ENCODE measurements around the gene CTPS1. TPM values are rescaled to one million over a fixed set of nuclear protein-coding genes. Genes with fewer than 3 reads are reported as not detected.

The CTPS1 gene
- total and polyA plus RNA-seq, 8 donors: 6.4 to 45.5 (median 23.1) TPM

GRCh38 chr1:41041614-41042270 lies 62.2 kb downstream of the CTPS1 start:
- H3K27ac ChIP-seq: no peak overlapping the region
- H3K36me3 ChIP-seq: peaks cover 16 to 96% (median 63%) of the 10 kb centered on the region in 4 donors
- H3K27me3 ChIP-seq: no peaks in the 10 kb centered on the region
- DNase-seq: no peak
- no peak for TF ChIP-seq POLR2AphosphoS5 (IDR thresholded peaks at IDR 0.05)
- TF ChIP-seq CTCF (IDR thresholded peaks at IDR 0.05): no peak
- no peak for TF ChIP-seq POLR2A (IDR thresholded peaks at IDR 0.05)
- TF ChIP-seq EP300 (IDR thresholded peaks at IDR 0.05): no peak
- no peak overlapping the region for H3K4me3 ChIP-seq
- H3K9me3 ChIP-seq: no peaks in the 10 kb centered on the region
- peaks cover 13 to 28% (median 22%) of the 10 kb centered on the region in 4 donors for H3K4me1 ChIP-seq
- WGBS, 5 donors: 90 to 97% (median 96%) methylated on average over 3 of the region's 3 CpGs
- intact Hi-C loops (cut with DNase I; ENCODE audit: low total_unique reads): no loop called here

- peak overlapping the region in 4 of 5 donors; percentile 11 to 90 (median 80) for H3K27ac ChIP-seq
Measured at GRCh38 chr1:41044187-41044586, 64.7 kb downstream of the CTPS1 start.

GRCh38 chr1:41045740-41046139 lies 66.2 kb downstream of the CTPS1 start:
- H3K4me3 ChIP-seq: peak overlapping the region in 1 of 4 donors; percentile 23
- 23 to 43% (median 26%) methylated on average over 5 of the region's 5 CpGs for WGBS, 5 donors
- TF ChIP-seq POLR2A (IDR thresholded peaks at IDR 0.05): no peak
- peak; percentile 21 to 78 (median 54) for TF ChIP-seq POLR2AphosphoS5 (IDR thresholded peaks at IDR 0.05)
- intact Hi-C loops (cut with DNase I; ENCODE audit: low total_unique reads): no loop called here
- peak; percentile 41 to 82 for DNase-seq
- H3K27ac ChIP-seq: peak overlapping the region; percentile 71 to 90 (median 80)
- no peaks in the 10 kb centered on the region for H3K9me3 ChIP-seq
- no peaks in the 10 kb centered on the region for H3K27me3 ChIP-seq
- peaks cover 17 to 32% (median 25%) of the 10 kb centered on the region in 4 donors for H3K4me1 ChIP-seq
- H3K36me3 ChIP-seq: peaks cover 13 to 87% (median 56%) of the 10 kb centered on the region in 4 donors

More at GRCh38 chr1:41044187-41044586, 64.7 kb downstream of the CTPS1 start:
- intact Hi-C loops (cut with DNase I; ENCODE audit: low total_unique reads): no loop called here
- H3K9me3 ChIP-seq: no peaks in the 10 kb centered on the region
- DNase-seq: no peak
- TF ChIP-seq POLR2AphosphoS5 (IDR thresholded peaks at IDR 0.05) (peak in 1 of 3 donors; percentile 10), POLR2A (IDR thresholded peaks at IDR 0.05) (no peak)
- peaks cover 17 to 32% (median 25%) of the 10 kb centered on the region in 4 donors for H3K4me1 ChIP-seq
- no peaks in the 10 kb centered on the region for H3K27me3 ChIP-seq
- 25 to 64% (median 44%) methylated on average over 2 of the region's 2 CpGs for WGBS, 5 donors
- peaks cover 19 to 92% (median 57%) of the 10 kb centered on the region in 4 donors for H3K36me3 ChIP-seq
- no peak overlapping the region for H3K4me3 ChIP-seq

- Histone ChIP-seq H3K4me1 (peaks cover 17 to 32% (median 25%) of the 10 kb centered on the region in 4 donors), H3K27me3 (no peaks in the 10 kb centered on the region), H3K4me3 (no peak overlapping the region), H3K9me3 (no peaks in the 10 kb centered on the region), H3K27ac (peak overlapping the region; percentile 71 to 90 (median 80)), H3K36me3 (peaks cover 13 to 83% (median 52%) of the 10 kb centered on the region in 4 donors)
- 36 to 56% (median 40%) methylated on average over 10 of the region's 10 CpGs for WGBS, 5 donors
- TF ChIP-seq POLR2A (IDR thresholded peaks at IDR 0.05) (no peak), POLR2AphosphoS5 (IDR thresholded peaks at IDR 0.05) (peak in 2 of 3 donors; percentile 59)
- intact Hi-C loops (cut with DNase I; ENCODE audit: low total_unique reads): no loop called here
- DNase-seq: peak; percentile 76
Measured at GRCh38 chr1:41046347-41046775, 66.9 kb downstream of the CTPS1 start.

GRCh38 chr1:41048540-41048939 lies 69.0 kb downstream of the CTPS1 start:
- no peak overlapping the region for H3K27ac ChIP-seq
- H3K9me3 ChIP-seq: no peaks in the 10 kb centered on the region
- intact Hi-C loops (cut with DNase I; ENCODE audit: low total_unique reads): no loop called here
- TF ChIP-seq EP300 (IDR thresholded peaks at IDR 0.05) (no peak), CTCF (IDR thresholded peaks at IDR 0.05) (no peak), POLR2AphosphoS5 (IDR thresholded peaks at IDR 0.05) (no peak), POLR2A (IDR thresholded peaks at IDR 0.05) (no peak)
- H3K36me3 ChIP-seq: peaks cover 13 to 78% (median 57%) of the 10 kb centered on the region in 4 donors
- H3K27me3 ChIP-seq: no peaks in the 10 kb centered on the region
- WGBS, 5 donors: 31 to 77% (median 50%) methylated on average over 3 of the region's 3 CpGs
- DNase-seq: no peak
- no peak overlapping the region for H3K4me3 ChIP-seq
- H3K4me1 ChIP-seq: peaks cover 17 to 32% (median 25%) of the 10 kb centered on the region in 4 donors
